BJ (cell line): Measurements from ENCODE around the gene APCDD1L. TPM values are rescaled to one million over a fixed set of nuclear protein-coding genes. Genes with fewer than 3 reads are reported as not detected.
A peak's percentile ranks its signal among the peaks of the same experiment; 100 is the strongest.

Experiments
- CTCF ChIA-PET: fragments of 350-600 bp; formaldehyde crosslinking; extraction: SDS; loops from one replicate; lab custom pipeline; 2021; ENCODE audit warnings: antibody characterized with exemption, inconsistent platforms; lab: Yijun Ruan, JAX
- POLR2A ChIA-PET: fragments of 300-600 bp; sonication (Branson Sonifier 250); formaldehyde crosslinking; extraction: SDS; loops from one replicate; lab custom pipeline; 2021; ENCODE audit warnings: antibody characterized with exemption; lab: Charles Lee
- DNase-seq: peaks from one replicate; pipeline ENCODE4 v3.0.0-alpha.2; 2011; ENCODE audit warnings: low read depth
- H3K27me3 ChIP-seq: 2 replicates; pipeline ENCODE4 v1.6.0; 2011; ENCODE audit warnings: low read length; ENCODE audit not compliant: control insufficient read depth, insufficient read depth
- H3K36me3 ChIP-seq: 2 replicates; pipeline ENCODE4 v1.5.1; 2011; ENCODE audit warnings: low read length; ENCODE audit not compliant: control insufficient read depth, insufficient read depth
- H3K4me3 ChIP-seq: 2 replicates; pipeline ENCODE4 v1.5.1; 2011; ENCODE audit warnings: low read depth, mild to moderate bottlenecking, control low read depth, low read length
- polyA minus RNA-seq: library from RNA; depleted of rRNA, polyadenylated mRNA; stranded (reverse); fragments of >200 nt; gene quantifications from 2 replicates; pipeline ENCODE4 v1.2.3, GENCODE V29; 2011; rRNA and poly(A)+ RNA removed
- polyA plus RNA-seq: library from polyadenylated mRNA; depleted of rRNA; stranded (reverse); fragments of >200 nt; gene quantifications from 2 replicates; pipeline ENCODE4 v1.2.3, GENCODE V29; 2011; rRNA removed
- TF ChIP-seq, protein P1 (sequence below): IDR thresholded peaks from 2 replicates; pipeline ENCODE4 v1.5.1; 2011; ENCODE audit warnings: low read depth, mild to moderate bottlenecking, control low read depth, inconsistent platforms, low read length, moderate library complexity; ENCODE audit not compliant: insufficient read depth

The APCDD1L gene
- polyA plus RNA-seq (1.7 and 2.5 TPM in 2 replicates), polyA minus RNA-seq (2.2 and 2.7 TPM in 2 replicates)

DNA sequence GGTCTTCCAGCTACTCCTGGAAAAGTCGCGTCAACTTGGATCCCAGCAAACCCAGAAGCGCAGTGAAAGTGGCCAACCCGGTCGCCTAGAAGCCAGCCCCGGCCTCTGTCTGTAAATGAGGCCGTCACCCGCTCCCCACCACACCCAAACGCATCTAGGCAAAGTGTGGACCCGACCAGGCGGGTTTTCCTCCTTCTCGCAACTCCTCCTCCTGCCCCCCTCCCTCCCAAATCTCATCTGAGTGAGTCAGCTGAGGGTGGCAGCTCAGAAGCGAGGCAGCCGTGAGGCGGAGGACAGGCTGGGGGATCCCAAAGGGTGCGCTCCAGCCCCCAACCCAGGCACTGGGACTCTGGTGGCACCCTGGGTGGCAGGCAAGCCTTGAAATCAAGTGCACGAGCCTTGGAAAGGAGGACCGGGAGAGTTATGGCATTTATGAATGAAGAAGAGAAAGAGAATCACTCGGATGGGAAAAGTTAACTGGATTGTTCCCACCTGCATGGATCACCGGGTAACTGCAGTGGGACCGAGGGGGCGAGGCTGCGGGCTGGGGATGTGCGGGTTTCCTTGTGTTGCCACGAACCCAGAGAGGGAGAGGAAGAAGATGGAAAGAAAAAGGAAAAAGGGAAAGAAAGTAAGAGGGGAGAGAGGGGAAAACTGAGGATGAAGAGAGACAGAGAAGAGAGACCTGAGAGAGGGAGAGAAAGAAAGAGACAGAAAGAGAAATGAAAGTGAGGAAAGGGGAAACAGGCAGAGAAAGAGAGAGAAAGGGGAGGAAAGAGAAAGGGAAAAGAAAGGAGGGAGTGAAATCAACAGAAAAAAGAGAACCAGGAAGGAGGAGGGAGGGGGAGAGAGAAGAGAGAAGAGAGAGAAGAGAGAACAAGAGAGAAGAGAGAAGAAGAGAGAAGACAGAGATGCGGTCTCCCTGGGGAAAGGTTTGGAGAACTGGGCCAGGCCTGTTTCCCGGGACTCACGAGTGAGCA, at the start of gene APCDD1L:
APCDD1L (minus strand) TSS at position 167 of the 980 bp plus-strand sequence. CDS start 692 bp downstream, outside the sequence.
- TF ChIP-seq, protein P1, sequence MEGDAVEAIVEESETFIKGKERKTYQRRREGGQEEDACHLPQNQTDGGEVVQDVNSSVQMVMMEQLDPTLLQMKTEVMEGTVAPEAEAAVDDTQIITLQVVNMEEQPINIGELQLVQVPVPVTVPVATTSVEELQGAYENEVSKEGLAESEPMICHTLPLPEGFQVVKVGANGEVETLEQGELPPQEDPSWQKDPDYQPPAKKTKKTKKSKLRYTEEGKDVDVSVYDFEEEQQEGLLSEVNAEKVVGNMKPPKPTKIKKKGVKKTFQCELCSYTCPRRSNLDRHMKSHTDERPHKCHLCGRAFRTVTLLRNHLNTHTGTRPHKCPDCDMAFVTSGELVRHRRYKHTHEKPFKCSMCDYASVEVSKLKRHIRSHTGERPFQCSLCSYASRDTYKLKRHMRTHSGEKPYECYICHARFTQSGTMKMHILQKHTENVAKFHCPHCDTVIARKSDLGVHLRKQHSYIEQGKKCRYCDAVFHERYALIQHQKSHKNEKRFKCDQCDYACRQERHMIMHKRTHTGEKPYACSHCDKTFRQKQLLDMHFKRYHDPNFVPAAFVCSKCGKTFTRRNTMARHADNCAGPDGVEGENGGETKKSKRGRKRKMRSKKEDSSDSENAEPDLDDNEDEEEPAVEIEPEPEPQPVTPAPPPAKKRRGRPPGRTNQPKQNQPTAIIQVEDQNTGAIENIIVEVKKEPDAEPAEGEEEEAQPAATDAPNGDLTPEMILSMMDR: no peak
- peak within 1 kb of the TSS; percentile 54 for H3K4me3 ChIP-seq
- DNase-seq: no peak
- H3K27me3 ChIP-seq: no peaks in the 10 kb centered on the region
- CTCF ChIA-PET: interaction anchor here (0.6 to 3.2 kb wide), 3 partner anchors 13 to 107 kb away, joined by 3 to 7 read pairs (median 3); no protein-coding TSS in a partner anchor
- POLR2A ChIA-PET: no interaction called here
- no peaks in the 10 kb centered on the region for H3K36me3 ChIP-seq

DNA sequence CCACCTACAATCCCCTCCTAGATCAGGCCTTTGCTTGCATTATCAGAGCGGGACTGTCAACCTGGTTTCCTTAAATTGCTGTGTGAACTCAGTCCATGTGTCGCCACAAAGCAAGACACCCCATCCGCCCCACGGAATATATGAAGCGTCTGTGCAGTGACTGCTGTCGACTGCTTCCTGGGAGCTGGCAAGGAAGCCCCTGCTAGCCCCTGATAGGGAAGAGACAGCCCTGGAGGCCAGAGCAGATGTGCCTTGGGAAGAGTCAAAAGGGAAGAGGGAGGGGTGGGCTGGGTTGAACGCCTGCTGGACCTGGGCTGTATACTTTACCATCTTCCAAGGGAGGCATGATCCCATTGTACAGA, 44.1 kb upstream of the APCDD1L start:
- H3K4me3 ChIP-seq: no peak overlapping the region
- H3K36me3 ChIP-seq: no peaks in the 10 kb centered on the region
- no peaks in the 10 kb centered on the region for H3K27me3 ChIP-seq
- TF ChIP-seq, protein P1: no peak
- no peak for DNase-seq
- POLR2A ChIA-PET: no interaction called here
- CTCF ChIA-PET: no interaction called here

DNA sequence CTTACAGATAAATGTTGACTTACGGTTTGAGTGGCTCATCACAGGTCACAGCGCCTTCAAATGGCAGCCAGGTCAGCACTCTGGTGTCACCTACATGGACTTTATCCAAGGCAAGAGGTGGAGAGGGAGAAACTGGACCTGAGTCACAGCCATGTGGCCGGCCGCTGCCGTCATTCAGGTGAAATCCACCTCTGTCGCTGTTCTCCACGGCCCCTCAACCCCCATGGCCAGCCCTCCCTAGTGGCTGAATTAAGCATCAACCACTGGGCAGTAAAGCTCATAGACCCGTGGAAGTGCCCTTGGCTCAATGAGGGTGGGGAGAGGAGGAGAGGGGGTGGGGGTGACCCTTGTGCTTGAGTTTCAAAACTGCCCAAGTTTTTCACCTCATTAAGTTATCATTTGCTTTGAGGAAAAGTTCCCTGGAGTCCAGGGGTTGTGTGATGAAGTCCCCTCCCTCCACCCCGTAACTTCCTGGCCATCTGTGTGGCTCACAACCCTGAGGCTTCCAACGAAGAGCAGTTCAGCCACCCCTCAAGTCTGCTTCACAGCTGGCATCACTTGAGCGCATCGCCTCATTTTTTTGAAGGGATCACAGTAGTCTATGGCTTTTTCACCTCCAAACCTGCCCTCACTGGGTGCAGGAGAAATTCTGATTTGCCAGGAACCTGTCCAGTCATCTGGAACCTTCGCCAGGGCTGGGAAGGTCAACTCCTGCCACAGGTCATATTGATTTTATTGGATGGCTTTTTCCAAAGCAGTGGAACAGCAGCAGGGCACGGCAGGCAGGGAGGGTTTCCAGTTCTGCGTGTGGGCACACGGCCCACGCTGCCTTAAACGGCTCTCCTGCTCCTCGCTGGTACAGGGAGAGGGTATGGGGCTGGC, 43.5 kb upstream of the APCDD1L start:
- Histone ChIP-seq H3K36me3 (no peaks in the 10 kb centered on the region), H3K4me3 (no peak overlapping the region), H3K27me3 (no peaks in the 10 kb centered on the region)
- CTCF ChIA-PET: no interaction called here
- TF ChIP-seq, protein P1: no peak
- DNase-seq: no peak
- POLR2A ChIA-PET: no interaction called here

DNA sequence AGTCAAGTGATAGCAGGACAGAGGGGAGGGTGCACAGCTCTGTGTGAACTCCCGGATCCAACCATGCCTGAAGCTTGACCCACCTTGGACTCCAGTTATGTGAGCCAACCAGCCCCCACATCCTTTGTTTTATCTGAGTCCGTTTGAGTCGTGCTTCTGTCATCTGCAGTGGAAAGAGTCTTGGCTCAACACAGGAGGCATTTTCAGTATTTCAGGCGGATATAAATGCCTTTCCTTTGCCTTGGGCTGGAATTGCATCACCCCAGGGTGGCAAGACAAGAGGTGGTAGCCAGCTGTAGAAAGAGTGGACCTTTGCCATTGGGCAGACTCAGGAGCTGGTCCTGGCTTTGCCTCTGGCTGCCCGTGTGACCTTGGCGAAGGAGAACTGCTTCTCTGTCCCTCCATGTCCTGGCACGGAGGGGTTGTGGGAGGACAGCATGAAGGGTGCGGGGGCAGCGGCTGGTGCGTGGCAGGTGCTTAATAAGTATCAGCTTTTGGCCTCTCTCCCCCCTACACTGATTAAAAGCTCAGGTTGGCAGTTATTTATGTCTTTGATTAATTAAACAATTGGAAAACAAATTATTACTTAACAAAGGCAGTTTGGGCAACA, 42.6 kb upstream of the APCDD1L start:
- TF ChIP-seq, protein P1: no peak
- ChIA-PET POLR2A (no interaction called here), CTCF (interaction anchor here (1.0 to 1.2 kb wide), 2 partner anchors 8 to 9 kb away, joined by 3 read pairs; no protein-coding TSS in a partner anchor)
- no peak for DNase-seq
- H3K36me3 ChIP-seq: no peaks in the 10 kb centered on the region
- no peak overlapping the region for H3K4me3 ChIP-seq
- no peaks in the 10 kb centered on the region for H3K27me3 ChIP-seq
